ENCODE results near the gene PCBP3. TPM values are rescaled to one million over a fixed set of nuclear protein-coding genes. Genes with fewer than 3 reads are reported as not detected.

Gene PCBP3
- polyA plus RNA-seq, 3 donors, result 1.9 to 2.0 (median 1.9) TPM

DNA sequence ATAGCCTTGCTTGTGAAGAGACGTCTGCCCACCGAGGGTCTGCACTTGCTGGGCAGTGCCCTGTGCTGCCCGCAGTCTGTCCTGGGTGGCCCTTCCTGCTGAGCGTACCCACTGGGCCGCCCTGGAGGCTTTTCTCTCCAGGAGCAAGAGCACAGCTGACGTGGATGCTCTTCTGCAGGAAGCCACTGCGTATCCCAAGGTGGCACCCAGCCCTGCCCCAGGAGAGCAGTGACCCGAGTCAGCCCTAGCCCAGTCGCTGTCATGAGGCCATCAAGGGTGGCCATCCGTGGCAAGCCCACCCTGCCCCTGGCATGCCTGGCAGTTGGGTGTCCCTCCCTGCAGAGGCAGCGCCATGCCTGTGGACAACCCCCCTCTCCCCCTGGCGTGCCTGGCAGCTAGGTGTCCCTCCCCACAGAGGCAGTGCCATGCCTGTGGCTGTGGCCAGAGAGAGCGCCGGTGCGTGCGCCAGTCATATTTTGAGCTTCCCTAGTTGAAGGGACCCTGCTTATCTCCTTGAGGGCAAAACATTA lies 286.8 kb downstream of the PCBP3 start:
- DNase-seq, result no peak

DNA sequence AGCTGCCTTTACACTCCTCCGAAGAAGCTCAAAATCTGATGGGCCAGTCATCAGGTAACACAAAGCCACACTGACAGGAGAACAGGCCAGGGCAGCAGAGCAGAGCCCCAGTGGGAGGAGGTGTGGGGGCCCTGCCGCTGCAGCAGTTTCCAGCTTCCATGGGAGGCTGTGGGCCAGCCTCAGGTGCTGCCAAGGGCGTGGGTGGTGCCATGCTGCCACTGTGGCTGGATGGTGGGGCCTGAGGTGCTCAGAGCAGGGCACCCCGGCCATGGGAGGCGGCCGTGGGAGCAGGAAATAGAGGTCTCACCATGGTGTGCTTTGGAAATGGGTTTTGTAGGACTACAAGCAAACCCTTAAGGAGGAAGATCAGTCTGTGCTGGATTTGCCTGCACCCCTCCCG lies 287.3 kb downstream of the PCBP3 start:
- DNase-seq, result no peak

DNA sequence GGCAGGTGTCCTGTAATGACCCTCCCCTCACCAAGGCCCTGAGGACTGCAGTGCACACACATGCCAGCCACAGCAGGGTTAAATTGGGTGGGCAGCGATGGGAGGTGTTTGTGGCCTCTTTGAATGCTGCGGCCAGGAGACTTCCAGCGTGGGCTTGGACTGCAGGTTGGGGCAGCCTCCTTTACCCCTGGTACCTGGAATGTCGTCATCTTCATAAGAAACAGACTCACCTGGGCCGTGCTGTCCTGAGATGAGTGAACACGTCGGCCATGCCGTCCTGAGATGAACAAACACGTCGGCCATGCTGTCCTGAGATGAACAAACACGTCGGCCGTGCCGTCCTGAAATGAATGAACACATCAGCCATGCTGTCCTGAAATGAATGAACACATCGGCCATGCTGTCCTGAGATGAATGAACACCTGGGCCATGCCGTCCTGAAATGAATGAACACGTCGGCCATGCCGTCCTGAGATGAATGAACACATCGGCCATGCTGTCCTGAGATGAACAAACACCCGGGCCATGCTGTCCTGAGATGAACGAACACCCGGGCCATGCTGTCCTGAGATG lies 288.0 kb downstream of the PCBP3 start:
- DNase-seq, result no peak

DNA sequence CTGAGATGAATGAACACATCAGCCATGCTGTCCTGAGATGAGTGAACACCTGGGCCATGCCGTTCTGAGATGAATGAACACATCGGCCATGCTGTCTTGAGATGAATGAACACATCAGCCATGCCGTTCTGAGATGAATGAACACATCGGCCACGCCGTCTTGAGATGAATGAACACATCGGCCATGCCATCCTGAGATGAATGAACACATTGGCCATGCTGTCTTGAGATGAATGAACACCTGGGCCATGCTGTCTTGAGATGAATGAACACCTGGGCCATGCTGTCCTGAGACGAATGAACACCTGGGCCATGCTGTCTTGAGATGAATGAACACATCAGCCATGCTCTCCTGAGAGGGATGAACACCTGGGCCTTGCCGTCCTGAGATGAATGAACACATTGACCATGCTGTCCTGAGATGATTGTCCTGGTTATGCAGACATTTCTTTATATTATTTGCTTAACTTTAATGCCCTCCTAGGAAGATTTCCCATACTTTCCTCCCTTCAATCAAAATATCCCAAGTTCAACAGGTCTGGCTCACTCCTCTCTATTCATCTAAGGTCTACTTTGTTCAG lies 289.5 kb downstream of the PCBP3 start:
- DNase-seq, result no peak

DNA sequence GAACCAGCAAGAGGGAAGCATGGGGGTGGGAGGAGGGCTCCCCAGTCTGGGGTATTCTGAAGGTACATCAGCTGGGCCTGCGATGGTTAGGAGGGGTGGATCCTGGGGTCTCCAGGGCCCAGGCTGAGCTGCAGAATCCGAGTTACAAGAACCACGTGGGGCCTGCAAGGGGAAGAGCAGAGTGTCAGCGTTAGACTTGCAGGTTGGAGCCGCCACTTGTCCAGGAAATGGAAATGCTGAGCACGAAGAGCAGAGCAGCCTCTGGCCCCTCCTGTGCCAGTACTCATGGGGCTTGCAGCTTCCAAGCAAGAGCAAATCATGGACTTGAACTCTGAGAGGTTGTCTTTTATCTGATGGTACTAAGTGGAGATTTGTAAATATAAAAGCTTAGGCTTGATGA lies 290.6 kb downstream of the PCBP3 start:
- DNase-seq, result no peak

DNA sequence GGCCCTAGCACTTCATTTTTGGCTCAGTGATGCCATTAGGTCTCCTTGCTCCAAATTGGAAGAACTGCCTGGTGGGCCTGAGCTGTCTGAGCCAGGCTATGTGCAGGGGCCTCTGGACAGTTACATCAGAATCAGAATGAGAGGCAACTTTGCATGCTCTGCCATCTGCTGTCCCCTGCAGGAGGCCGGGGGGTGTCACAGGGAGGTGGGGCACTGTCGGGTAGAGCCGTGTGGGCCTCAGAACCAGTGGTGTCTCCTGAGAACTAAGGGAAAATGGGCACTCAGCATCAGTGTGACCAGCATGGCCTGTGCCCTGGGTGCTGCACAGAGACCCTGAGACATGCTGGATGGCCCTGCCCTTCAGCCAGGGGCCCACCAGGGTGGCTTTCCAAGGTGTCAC lies 291.0 kb downstream of the PCBP3 start:
- no peak for DNase-seq

DNA sequence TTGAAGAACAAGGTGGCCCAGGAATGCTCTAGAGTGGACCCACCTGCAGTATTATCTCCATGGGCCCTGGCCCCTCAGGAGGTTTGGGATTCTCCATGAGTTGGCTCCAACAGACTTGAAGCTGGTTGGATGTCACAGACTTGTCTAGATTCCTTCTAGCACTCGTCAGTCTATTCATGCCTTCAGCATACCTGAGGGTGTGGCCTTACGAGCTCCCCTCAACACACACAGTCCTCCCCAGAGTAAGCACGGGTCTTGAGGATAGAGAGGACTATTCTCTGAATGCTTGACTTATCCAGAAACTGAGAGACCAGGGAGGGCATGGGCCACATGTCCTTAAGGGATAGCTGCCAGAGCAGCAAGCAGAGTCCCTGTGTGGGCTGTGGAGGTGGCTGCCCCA lies 292.1 kb downstream of the PCBP3 start:
- no peak for DNase-seq

DNA sequence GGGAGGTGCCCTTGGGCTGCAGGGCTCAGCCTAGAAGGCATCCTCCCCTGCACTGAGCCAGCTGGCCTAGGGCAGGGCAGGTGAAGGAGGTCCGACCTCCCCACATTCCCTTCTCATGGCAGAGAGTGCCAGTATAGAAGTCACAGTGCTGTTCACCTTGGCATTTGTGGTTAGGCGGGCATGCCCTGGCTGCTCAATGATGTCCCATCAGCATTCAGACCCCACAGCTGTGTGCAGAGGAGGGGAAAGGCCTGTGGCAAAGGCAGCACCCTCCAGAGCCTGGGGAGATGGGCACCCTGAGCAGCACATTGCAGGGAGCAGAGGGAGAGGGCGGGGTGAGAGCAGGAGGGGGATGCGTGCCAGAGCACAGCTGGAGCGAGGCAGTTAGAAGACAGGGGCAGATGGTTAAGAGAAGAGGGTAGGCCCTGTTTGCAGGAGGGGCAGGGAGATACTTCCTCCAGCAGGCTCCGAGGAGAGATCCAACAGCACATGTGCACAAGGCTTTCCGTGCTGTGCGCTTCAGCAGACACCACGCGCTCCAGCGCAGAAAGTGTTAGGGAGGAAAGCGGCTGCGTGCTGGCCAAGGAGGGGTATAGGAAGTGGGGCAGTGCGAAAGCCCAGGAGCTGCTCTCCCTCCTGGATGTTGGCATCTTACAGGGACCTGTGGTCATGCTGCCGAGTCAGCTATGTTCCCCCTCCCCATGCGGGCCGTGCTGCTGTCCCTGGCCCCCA lies 294.4 kb downstream of the PCBP3 start:
- DNase-seq, result no peak

DNA sequence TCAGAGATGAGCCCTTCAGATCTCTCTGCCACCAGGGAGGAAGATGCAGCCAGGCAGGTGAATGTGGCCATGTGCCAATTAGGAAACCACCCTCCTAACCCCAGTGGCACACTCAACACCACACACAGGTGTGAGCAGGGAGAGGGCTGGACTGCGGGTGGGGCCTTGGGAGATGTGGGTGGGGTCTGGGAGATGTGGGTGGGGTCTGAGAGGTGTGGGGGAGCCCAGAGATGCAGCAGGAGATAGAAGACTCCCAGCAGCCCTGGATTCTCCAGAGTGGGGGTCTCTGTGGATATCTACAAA lies 294.9 kb downstream of the PCBP3 start:
- no peak for DNase-seq

DNA sequence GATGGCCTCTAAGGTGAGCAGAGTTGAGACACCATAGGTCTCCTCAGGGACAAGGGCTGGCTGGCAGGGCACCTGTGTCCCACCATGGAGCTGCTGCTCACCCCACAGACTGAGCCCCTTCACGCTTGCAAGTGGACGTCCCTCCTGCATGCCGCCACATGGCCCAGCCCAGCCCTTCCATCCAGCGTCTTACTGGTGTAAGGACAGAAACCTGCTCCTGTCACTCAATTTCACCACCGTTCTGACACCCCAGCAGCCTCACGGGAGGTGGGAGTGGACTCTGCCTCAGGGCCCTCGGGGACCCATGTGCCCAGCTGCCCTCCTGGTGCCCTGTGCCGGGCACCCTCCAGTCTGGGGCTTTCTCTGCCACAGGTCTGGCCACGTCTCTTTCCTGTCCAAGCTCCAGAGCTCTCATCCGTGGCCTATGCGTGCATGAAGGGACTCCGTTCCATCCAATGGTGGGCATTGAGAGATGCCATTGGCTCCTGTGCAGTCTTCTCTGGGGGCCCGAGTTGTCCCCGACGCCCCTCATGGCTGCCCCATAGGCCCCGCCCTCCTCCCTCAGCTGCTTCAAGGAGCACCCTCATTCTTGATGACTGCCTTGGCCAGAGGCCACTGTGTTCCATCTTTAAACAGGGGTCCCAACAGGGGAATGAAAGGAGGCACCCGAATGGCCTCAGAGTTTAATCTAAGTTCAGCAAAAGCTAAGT lies 295.4 kb downstream of the PCBP3 start:
- no peak for DNase-seq

DNA sequence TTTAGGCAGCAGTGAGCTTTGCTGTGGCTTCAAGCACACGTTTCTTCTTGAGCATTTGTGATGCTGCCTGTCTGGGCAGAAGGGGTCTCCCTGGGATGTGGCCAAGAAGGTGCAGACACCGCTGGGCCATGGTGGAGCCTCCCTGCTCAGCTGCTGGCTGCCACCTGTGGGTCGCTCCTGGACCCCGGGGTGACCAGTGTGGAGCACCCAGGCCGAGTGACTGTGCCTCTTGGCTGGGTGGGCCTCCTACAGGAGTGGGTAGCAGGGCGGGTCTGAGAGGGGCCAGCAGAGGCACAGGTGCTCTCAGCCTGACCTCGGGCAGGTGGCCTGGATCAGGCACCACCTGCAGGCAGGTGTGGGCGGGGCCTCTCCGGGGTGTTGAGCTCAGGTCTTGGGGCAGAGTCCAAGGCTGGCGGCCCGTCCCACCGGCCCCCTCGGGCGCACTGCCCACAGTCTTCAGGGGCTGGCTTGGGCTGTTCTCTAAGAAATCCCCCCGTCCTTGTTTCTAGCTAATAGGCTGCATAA lies 296.1 kb downstream of the PCBP3 start:
- DNase-seq, result no peak

DNA sequence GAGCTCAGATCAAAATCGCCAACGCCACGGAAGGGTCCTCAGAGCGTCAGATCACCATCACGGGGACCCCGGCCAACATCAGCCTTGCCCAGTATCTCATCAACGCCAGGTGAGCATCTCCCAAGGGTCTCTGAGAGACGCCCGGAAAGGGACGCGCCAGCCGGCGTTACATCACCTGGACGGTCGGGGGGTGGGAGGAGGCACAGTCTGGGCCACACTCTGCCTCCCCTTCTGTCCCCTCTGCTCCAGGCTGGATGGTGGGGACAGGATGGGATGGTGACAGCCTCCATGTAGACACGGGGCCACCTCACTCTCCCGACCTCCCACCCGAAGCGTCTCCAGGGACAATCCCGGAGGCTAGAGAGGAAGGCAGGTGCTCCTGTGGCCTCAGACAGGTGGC lies 296.6 kb downstream of the PCBP3 start:
- DNase-seq, result no peak

DNA sequence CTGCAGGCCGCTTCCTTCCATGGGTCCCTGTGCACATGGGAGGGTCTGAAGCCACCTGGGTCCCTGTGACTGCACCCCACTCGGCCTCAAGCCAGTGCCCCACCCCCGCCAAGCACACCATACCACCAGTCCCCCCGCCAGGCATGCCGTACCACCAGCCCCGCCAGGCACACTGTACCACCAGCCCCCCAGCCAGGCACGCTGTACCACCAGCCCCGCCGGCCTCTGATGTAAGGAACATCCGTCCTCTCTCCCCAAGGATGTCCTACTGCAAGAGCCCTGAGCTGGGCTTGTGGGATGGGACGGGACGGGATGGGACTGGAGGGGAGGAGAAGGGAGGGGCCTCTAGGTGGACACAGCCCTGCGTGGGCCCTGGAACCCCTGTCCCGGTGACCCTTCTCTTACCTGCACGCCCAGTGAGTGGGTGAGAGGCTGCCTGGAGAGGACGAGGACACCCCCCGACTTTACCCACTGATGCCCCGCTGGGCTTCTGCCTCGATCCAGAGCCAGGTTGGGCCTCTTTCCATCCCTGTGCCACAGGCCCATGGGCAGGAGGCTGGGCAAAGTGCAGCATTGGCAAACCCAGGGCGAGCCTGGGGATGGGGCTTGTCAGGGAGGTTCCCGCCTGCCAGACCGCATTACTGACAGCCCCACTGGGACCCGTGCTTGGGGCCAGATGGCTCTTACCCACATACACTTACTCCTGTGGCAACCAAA lies 297.3 kb downstream of the PCBP3 start:
- no peak for DNase-seq

DNA sequence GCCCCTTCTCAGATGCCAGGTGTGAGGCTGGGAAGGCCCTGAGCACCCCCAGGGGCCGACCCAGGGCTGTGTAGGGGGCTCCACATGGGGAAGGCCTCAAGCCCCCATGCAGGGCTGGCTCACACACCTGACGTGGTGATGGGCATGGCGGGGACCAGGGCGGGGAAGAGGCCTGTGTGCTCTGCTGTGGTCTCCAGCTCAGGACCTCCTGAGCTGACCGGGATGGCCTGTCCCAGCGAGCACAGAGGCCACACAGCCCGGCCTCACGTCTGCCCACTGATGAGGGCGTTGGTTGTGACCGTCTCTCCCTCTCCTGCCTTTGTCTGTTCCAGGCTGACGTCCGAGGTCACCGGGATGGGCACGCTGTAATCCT lies 297.8 kb downstream of the PCBP3 start:
- no peak for DNase-seq

DNA sequence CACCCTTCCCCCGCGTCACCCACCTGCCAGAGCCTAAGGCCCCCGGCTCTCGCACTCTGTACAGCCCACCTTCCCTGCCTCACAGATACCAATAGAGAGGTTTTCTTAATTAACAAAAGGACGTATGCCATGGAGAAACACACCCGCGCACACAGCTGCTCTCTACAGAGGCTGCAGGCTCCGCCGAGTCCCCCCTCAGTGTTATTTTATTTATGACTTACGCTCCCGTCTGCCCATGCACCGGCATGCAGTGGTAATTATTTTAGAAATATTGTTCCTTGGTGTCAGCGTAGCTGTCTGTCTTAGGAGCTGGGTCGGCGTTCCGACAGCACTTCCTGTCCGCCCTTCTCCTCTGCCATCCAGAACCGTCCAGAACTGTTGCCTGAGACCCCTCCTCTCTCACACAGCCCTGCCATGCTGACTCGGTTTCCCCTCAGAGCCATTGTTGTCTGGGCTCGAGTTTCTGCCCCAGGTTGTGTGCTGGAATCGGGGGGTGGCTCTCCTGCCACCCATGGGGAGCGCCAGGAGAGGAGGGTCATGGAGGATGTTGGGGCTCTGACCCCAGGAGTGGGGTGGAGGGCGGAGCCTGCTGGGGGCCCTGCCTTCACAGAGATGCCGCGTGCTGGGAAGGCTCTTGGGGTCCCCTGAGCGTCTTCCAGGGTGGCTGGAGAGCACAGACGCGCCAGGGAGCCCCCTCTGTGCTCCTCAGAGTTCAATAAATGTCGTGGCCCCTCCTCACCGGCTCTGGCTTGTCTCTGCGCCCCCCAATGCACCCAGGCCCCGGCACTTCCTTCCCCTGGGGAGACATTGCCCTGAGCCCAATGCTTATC lies 298.4 kb downstream of the PCBP3 start:
- DNase-seq, result no peak

DNA sequence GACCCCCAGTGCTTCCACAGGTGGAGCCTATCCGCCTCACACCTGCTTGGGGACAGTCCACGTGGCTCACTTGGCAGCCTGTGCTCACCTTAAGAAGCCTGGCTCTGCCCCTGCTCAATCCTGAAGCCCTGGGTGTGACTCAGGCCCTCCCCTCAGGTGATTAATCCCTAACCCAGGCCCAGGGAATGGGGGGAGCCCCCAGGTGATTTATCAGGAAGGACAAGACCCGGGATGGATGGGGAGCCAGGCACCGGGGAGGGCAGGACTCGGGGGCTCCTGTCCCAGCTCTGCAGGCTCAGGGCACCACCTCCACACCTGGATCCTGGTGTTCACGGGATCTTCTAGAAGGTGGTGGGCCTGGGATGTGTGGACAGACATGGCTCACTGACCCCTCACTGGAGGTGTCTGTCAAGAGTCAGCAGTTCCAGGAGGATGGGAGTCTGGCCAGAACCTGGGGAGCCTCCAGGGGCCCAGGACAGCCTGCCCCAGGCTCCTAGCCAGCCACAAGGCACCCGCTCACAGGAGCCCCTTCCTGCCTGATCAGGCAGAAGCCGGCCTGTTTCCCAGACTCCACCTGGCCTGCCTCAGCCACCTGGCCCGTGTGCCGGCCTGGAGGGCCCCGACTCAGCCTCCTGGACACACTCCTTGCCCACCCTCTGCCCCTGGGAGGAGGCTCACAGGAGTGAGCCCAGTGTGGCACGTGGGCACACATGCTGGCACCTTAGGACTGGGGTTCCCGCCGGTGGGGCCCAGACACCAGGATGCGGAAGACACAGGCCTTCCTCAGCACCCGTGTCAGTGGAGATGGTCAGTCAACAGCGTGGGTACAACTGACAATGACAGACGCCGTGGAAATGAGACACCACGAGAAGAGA lies 299.5 kb downstream of the PCBP3 start:
- DNase-seq, result no peak

DNA sequence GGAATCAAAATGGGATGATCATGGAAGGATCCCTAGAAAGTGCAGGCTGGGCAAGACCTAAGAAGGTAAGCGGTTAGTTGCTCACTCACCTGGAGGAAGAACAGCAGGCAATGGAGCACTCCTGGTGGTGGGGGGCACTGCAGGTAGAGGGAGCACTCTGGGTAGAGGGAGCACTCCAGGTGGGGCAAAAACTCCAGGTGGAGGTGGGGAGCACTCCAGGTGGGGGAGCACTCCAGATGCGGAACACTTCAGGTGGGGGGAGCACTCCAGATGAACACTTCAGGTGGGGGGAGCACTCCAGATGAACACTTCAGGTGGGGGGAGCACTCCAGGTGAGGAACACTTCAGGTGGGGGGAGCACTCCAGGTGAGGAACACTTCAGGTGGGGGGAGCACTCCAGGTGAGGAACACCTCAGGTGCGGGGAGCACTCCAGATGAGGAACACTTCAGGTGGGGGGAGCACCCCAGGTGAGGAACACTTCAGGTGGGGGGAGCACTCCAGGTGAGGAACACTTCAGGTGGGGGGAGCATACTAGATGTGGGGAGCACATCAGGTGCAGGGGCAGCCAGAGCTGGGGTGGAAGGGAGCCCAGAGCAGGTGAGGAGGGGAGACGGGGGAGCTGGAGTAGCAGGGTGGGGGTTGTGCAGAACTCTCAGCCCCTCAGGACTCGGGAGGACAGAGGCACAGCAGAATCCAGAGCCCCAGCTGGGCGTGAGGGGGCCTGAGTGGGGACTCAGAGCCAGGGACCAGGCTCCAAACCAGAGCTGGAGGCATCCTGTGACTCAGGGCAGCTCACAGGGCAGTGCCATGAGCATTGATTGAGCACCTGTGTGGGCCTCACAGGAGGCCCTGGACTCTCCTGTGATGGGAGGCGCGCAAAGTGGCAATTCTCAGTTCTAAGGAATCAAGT lies 300.4 kb downstream of the PCBP3 start:
- no peak for DNase-seq

DNA sequence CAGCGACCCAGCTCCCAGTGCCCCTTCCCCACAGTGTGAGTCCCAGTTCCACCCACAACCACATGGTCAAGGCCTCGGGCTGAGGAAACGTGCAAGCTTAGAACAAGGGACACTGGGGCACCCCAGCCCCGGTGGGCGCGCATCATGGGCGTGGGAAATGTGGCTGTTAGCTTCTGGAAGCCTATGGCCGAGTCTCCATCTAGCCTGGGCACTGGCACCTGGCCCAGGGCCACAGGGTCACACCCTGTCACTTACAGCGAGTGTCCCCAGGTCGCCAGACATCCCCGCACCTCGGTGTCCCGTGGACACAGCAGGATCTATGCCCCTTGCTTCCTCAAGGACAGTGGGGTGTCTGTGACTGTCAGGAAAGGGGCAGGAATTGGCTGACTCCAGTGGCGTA lies 301.1 kb downstream of the PCBP3 start:
- DNase-seq, result no peak
